ENCODE data around the gene GLO1.
A peak's percentile ranks its signal among the peaks of the same experiment; 100 is the strongest.

The GLO1 gene

GRCh38 chr6:38702558-38703397 lies at the start of gene GLO1:
TSS of gene GLO1 (minus strand) at chr6:38703145. CDS start at chr6:38703054, 91 bp downstream.
- peak; percentile 79 to 94 for DNase-seq

GRCh38 chr6:38750968-38751615 lies 48.1 kb upstream of the GLO1 start:
- DNase-seq = no peak

- DNase-seq = no peak
Measured at GRCh38 chr6:38749473-38749872, 46.5 kb upstream of the GLO1 start.

GRCh38 chr6:38739532-38739931 lies 36.6 kb upstream of the GLO1 start:
- no peak for DNase-seq

- DNase-seq = no peak
Measured at GRCh38 chr6:38738261-38738660, 35.3 kb upstream of the GLO1 start.

GRCh38 chr6:38736951-38737350 lies 34.0 kb upstream of the GLO1 start:
- no peak for DNase-seq

GRCh38 chr6:38730140-38730862 lies 27.4 kb upstream of the GLO1 start:
- DNase-seq = no peak

- no peak for DNase-seq
Measured at GRCh38 chr6:38728203-38728602, 25.3 kb upstream of the GLO1 start.

GRCh38 chr6:38725414-38726183 lies 22.7 kb upstream of the GLO1 start:
- DNase-seq = no peak

GRCh38 chr6:38724343-38724742 lies 21.4 kb upstream of the GLO1 start:
- DNase-seq = no peak

- no peak for DNase-seq
Measured at GRCh38 chr6:38723783-38724182, 20.8 kb upstream of the GLO1 start.

GRCh38 chr6:38722727-38723334 lies 19.9 kb upstream of the GLO1 start:
- DNase-seq = no peak

GRCh38 chr6:38722038-38722437 lies 19.1 kb upstream of the GLO1 start:
- no peak for DNase-seq

- DNase-seq = no peak
Measured at GRCh38 chr6:38720295-38720694, 17.4 kb upstream of the GLO1 start.

GRCh38 chr6:38719358-38719757 lies 16.4 kb upstream of the GLO1 start:
- DNase-seq = no peak

- no peak for DNase-seq
Measured at GRCh38 chr6:38716825-38717224, 13.9 kb upstream of the GLO1 start.

- DNase-seq = no peak
Measured at GRCh38 chr6:38715016-38715689, 12.2 kb upstream of the GLO1 start, which contains the start of gene DNAH8. TSS of gene DNAH8 (plus strand) at chr6:38715311. CDS start at chr6:38722810, 7,499 bp downstream.

- DNase-seq = no peak
Measured at GRCh38 chr6:38714239-38715015, 11.5 kb upstream of the GLO1 start.

GRCh38 chr6:38713812-38714211 lies 10.9 kb upstream of the GLO1 start:
- DNase-seq = no peak

- no peak for DNase-seq
Measured at GRCh38 chr6:38708496-38708895, 5.6 kb upstream of the GLO1 start.

- no peak for DNase-seq
Measured at GRCh38 chr6:38705924-38706323, 3.0 kb upstream of the GLO1 start.
